Daoy (cell line): ENCODE results near the gene BLOC1S3. TPM values are rescaled to one million over a fixed set of nuclear protein-coding genes. Genes with fewer than 3 reads are reported as not detected.

Experiments used
- DNase-seq: peaks from one replicate; pipeline ENCODE4 v3.0.0-alpha.2; 2015; ENCODE audit warnings: low read depth
- total RNA-seq: library from RNA; depleted of rRNA; stranded (reverse); fragments of >200 nt; shearing (Covaris generic); gene quantifications from 2 replicates; pipeline ENCODE4 v1.2.3, GENCODE V29; 2014

Gene BLOC1S3
- total RNA-seq, 1 experiment from 2014 or later: 3.9 TPM

- DNase-seq: peak; percentile 41
Measured at GRCh38 chr19:45182758-45183157, 4.2 kb downstream of the BLOC1S3 start.

- no peak for DNase-seq
Measured at GRCh38 chr19:45184115-45184514, 5.5 kb downstream of the BLOC1S3 start.

- no peak for DNase-seq
Measured at GRCh38 chr19:45186509-45187334, 8.1 kb downstream of the BLOC1S3 start.

- no peak for DNase-seq
Measured at GRCh38 chr19:45187421-45188100, 9.0 kb downstream of the BLOC1S3 start.

- DNase-seq: no peak
Measured at GRCh38 chr19:45189971-45190370, 11.4 kb downstream of the BLOC1S3 start.

GRCh38 chr19:45191375-45191774 lies 12.8 kb downstream of the BLOC1S3 start:
- no peak for DNase-seq

GRCh38 chr19:45195764-45196163 lies 17.2 kb downstream of the BLOC1S3 start:
- DNase-seq: no peak

- DNase-seq: no peak
Measured at GRCh38 chr19:45200568-45200967, 22.0 kb downstream of the BLOC1S3 start.

- no peak for DNase-seq
Measured at GRCh38 chr19:45202637-45203036, 24.1 kb downstream of the BLOC1S3 start.

- no peak for DNase-seq
Measured at GRCh38 chr19:45205810-45206209, 27.2 kb downstream of the BLOC1S3 start.

- DNase-seq: no peak
Measured at GRCh38 chr19:45206328-45206727, 27.7 kb downstream of the BLOC1S3 start.

- no peak for DNase-seq
Measured at GRCh38 chr19:45211751-45212381, 33.3 kb downstream of the BLOC1S3 start.

- DNase-seq: no peak
Measured at GRCh38 chr19:45213031-45213430, 34.4 kb downstream of the BLOC1S3 start.

GRCh38 chr19:45215391-45216191 lies 37.0 kb downstream of the BLOC1S3 start:
- DNase-seq: peak; percentile 61

- no peak for DNase-seq
Measured at GRCh38 chr19:45216667-45217066, 38.1 kb downstream of the BLOC1S3 start.

- DNase-seq: peak; percentile 18
Measured at GRCh38 chr19:45217193-45217956, 38.8 kb downstream of the BLOC1S3 start.

GRCh38 chr19:45217957-45218334 lies 39.4 kb downstream of the BLOC1S3 start:
- DNase-seq: no peak

GRCh38 chr19:45218426-45218825 lies 39.8 kb downstream of the BLOC1S3 start:
- DNase-seq: no peak

GRCh38 chr19:45218911-45219743 lies 40.5 kb downstream of the BLOC1S3 start:
- DNase-seq: no peak

- no peak for DNase-seq
Measured at GRCh38 chr19:45222724-45223123, 44.1 kb downstream of the BLOC1S3 start.
